ENCODE measurements around the gene MICA.
"Not testable (repeated sequence)": the region's sequence is repeated elsewhere in the genome, so short reads cannot be mapped to it uniquely, and the experiment has no call there.

Gene MICA

GRCh38 chr6:31438222-31438621 lies 34.8 kb downstream of the MICA start:
- no peak overlapping the region for H3K9ac ChIP-seq
- H3K4me1 ChIP-seq: no peaks in the 10 kb centered on the region
- H3K27ac ChIP-seq: no peak overlapping the region
- no peaks in the 10 kb centered on the region for H3K27me3 ChIP-seq (ENCODE audit: control insufficient read depth, insufficient read depth, low read length)
- no peaks in the 10 kb centered on the region for H3K9me3 ChIP-seq (ENCODE audit: control insufficient read depth, low read length)
- no peak for TF ChIP-seq CTCF (IDR thresholded peaks at IDR 0.05)
- no peak overlapping the region for H3K4me3 ChIP-seq (ENCODE audit: low read depth, low read length)
- no peaks in the 10 kb centered on the region for H3K36me3 ChIP-seq (ENCODE audit: control insufficient read depth, insufficient read depth, low read length)
- no peak overlapping the region for H2AFZ ChIP-seq
- no peaks in the 10 kb centered on the region for H3K79me2 ChIP-seq
- no peak overlapping the region for H3K4me2 ChIP-seq (ENCODE audit: low read length)

GRCh38 chr6:31438677-31439076 lies 35.3 kb downstream of the MICA start:
- Histone ChIP-seq H3K4me2 (ENCODE audit: low read length) (no peak overlapping the region), H3K9me3 (ENCODE audit: control insufficient read depth, low read length) (no peaks in the 10 kb centered on the region), H3K79me2 (no peaks in the 10 kb centered on the region), H3K27me3 (ENCODE audit: control insufficient read depth, insufficient read depth, low read length) (no peaks in the 10 kb centered on the region), H3K27ac (no peak overlapping the region), H2AFZ (no peak overlapping the region), H3K4me3 (ENCODE audit: low read depth, low read length) (no peak overlapping the region), H3K9ac (no peak overlapping the region), H3K36me3 (ENCODE audit: control insufficient read depth, insufficient read depth, low read length) (no peaks in the 10 kb centered on the region), H3K4me1 (no peaks in the 10 kb centered on the region)
- no peak for TF ChIP-seq CTCF (IDR thresholded peaks at IDR 0.05)

GRCh38 chr6:31441365-31442267 lies 38.2 kb downstream of the MICA start:
- Histone ChIP-seq H3K27me3 (ENCODE audit: control insufficient read depth, insufficient read depth, low read length) (no peaks in the 10 kb centered on the region), H2AFZ (peak overlapping the region; percentile 57), H3K27ac (no peak overlapping the region), H3K9me3 (ENCODE audit: control insufficient read depth, low read length) (no peaks in the 10 kb centered on the region), H3K4me2 (ENCODE audit: low read length) (no peak overlapping the region), H3K36me3 (ENCODE audit: control insufficient read depth, insufficient read depth, low read length) (no peaks in the 10 kb centered on the region), H3K79me2 (no peaks in the 10 kb centered on the region), H3K9ac (no peak overlapping the region), H3K4me3 (ENCODE audit: low read depth, low read length) (no peak overlapping the region), H3K4me1 (no peaks in the 10 kb centered on the region)
- TF ChIP-seq CTCF (IDR thresholded peaks at IDR 0.05): peak; percentile 77

- Histone ChIP-seq H3K4me3 (ENCODE audit: low read depth, low read length) (no peak overlapping the region), H3K9me3 (ENCODE audit: control insufficient read depth, low read length) (no peaks in the 10 kb centered on the region), H2AFZ (no peak overlapping the region), H3K9ac (no peak overlapping the region), H3K27me3 (ENCODE audit: control insufficient read depth, insufficient read depth, low read length) (no peaks in the 10 kb centered on the region), H3K4me1 (no peaks in the 10 kb centered on the region), H3K79me2 (no peaks in the 10 kb centered on the region), H3K27ac (no peak overlapping the region), H3K36me3 (ENCODE audit: control insufficient read depth, insufficient read depth, low read length) (no peaks in the 10 kb centered on the region), H3K4me2 (ENCODE audit: low read length) (no peak overlapping the region)
- TF ChIP-seq CTCF (IDR thresholded peaks at IDR 0.05): no peak
Measured at GRCh38 chr6:31446481-31446880, 43.1 kb downstream of the MICA start.

GRCh38 chr6:31446999-31447789 lies 43.8 kb downstream of the MICA start:
- not testable (repeated sequence) for H3K9me3 ChIP-seq (ENCODE audit: control insufficient read depth, low read length); H3K27me3 ChIP-seq (ENCODE audit: control insufficient read depth, insufficient read depth, low read length); H3K4me1 ChIP-seq; H3K9ac ChIP-seq; H3K36me3 ChIP-seq (ENCODE audit: control insufficient read depth, insufficient read depth, low read length); H3K79me2 ChIP-seq; H3K4me3 ChIP-seq (ENCODE audit: low read depth, low read length); H3K4me2 ChIP-seq (ENCODE audit: low read length); H2AFZ ChIP-seq; H3K27ac ChIP-seq
